DND-41 (cell line): ENCODE data around the gene EPB41L4B.

Source experiments
- EZH2 ChIP-seq: IDR thresholded peaks from 3 replicates; pipeline ENCODE4 v1.6.1; 2012; ENCODE audit warnings: borderline replicate concordance, low read depth, mild to moderate bottlenecking, moderate library complexity, low read length, inconsistent platforms; ENCODE audit not compliant: severe bottlenecking
- TF ChIP-seq, protein P1 (sequence below): IDR thresholded peaks from 2 replicates; pipeline ENCODE4 v1.5.1; 2012; ENCODE audit warnings: borderline replicate concordance, low read length, moderate library complexity, mild to moderate bottlenecking; ENCODE audit not compliant: poor library complexity, severe bottlenecking; ENCODE audit errors: extremely low read depth

DNA sequence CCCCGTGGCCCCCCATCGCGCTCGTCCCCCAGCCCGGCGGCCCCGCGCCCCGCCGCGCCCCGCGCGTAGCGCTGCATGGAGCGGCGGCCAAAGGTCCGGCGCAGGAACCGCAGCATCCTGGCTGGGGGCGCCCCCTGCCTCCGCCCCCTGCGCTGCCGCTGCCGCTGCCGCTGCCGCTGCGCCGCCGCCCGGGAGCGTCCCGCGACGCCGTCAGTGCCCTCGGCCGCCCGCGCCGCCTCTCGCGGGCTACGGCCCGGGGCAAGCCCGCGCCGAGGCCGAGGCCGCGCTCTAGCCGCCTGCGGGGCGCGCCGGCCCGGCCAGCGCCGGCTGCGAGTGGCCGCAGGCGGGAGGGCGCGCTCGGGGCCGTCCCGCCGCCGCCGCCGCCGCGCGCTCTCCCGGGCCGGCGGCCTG, 523 bp downstream of the EPB41L4B start:
- TF ChIP-seq, protein P1, sequence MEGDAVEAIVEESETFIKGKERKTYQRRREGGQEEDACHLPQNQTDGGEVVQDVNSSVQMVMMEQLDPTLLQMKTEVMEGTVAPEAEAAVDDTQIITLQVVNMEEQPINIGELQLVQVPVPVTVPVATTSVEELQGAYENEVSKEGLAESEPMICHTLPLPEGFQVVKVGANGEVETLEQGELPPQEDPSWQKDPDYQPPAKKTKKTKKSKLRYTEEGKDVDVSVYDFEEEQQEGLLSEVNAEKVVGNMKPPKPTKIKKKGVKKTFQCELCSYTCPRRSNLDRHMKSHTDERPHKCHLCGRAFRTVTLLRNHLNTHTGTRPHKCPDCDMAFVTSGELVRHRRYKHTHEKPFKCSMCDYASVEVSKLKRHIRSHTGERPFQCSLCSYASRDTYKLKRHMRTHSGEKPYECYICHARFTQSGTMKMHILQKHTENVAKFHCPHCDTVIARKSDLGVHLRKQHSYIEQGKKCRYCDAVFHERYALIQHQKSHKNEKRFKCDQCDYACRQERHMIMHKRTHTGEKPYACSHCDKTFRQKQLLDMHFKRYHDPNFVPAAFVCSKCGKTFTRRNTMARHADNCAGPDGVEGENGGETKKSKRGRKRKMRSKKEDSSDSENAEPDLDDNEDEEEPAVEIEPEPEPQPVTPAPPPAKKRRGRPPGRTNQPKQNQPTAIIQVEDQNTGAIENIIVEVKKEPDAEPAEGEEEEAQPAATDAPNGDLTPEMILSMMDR = no peak
- no peak for TF ChIP-seq EZH2
